ENCODE data around the gene KIF9. TPM values are rescaled to one million over a fixed set of nuclear protein-coding genes. Genes with fewer than 3 reads are reported as not detected.
"Not testable (repeated sequence)": the region's sequence is repeated elsewhere in the genome, so short reads cannot be mapped to it uniquely, and the experiment has no call there.

The KIF9 gene
- total RNA-seq, 4 donors from 2014 or later = 3.7 to 9.4 (median 4.9) TPM; not detected in 1

- TF ChIP-seq CTCF (IDR thresholded peaks at IDR 0.05) (no peak), POLR2AphosphoS5 (IDR thresholded peaks at IDR 0.05) (no peak), EP300 (IDR thresholded peaks at IDR 0.05; ENCODE audit: low read depth) (no peak), POLR2A (IDR thresholded peaks at IDR 0.05) (no peak)
- Histone ChIP-seq H3K4me1 (peaks cover 0 to 10% (median 5%) of the 10 kb centered on the region in 4 donors), H3K36me3 (peaks cover 0 to 26% (median 2%) of the 10 kb centered on the region in 4 donors), H3K9me3 (no peaks in the 10 kb centered on the region), H3K27ac (no peak overlapping the region), H3K27me3 (no peaks in the 10 kb centered on the region), H3K4me3 (no peak overlapping the region)
- no peak for DNase-seq
- in situ Hi-C loops (cut with MboI; ENCODE audit: low pct_ligation_motif_present in 1 of 4, low pct_unique_long_range_greater_than_20kb in 1 of 4, low sequenced_read_pairs in 3 of 4) = loop anchor here in 1 of 4 donors (5.0 kb wide), 1 partner anchor 238 kb away; no protein-coding TSS in a partner anchor
- intact Hi-C loops (cut with DNase I; ENCODE audit: low total_unique reads) = loop anchor here (5.0 kb wide), 1 partner anchor 618 kb away; the partner anchor contains the start of gene TMIE
- WGBS, 2 donors (ENCODE audit: low coverage in 1 of 2) = 48 to 78% methylated on average over 2 of the region's 2 CpGs
Measured at GRCh38 chr3:47319956-47320355, 37.4 kb upstream of the KIF9 start.

- TF ChIP-seq EP300 (IDR thresholded peaks at IDR 0.05; ENCODE audit: low read depth) (no peak), POLR2A (IDR thresholded peaks at IDR 0.05) (no peak), POLR2AphosphoS5 (IDR thresholded peaks at IDR 0.05) (no peak), CTCF (IDR thresholded peaks at IDR 0.05) (no peak)
- intact Hi-C loops (cut with DNase I; ENCODE audit: low total_unique reads) = no loop called here
- Histone ChIP-seq H3K27ac (no peak overlapping the region), H3K36me3 (peaks cover 0 to 26% (median 2%) of the 10 kb centered on the region in 4 donors), H3K9me3 (no peaks in the 10 kb centered on the region), H3K27me3 (no peaks in the 10 kb centered on the region), H3K4me1 (peaks cover 0 to 21% (median 5%) of the 10 kb centered on the region in 4 donors), H3K4me3 (no peak overlapping the region)
- in situ Hi-C loops (cut with MboI; ENCODE audit: low pct_ligation_motif_present in 1 of 4, low pct_unique_long_range_greater_than_20kb in 1 of 4, low sequenced_read_pairs in 3 of 4) = no loop called here
- 65% methylated on average over 1 of the region's 1 CpG; no CpG with 5 or more reads in 1 of the 2 donors for WGBS, 2 donors (ENCODE audit: low coverage in 1 of 2)
- DNase-seq = no peak
Measured at GRCh38 chr3:47318916-47319315, 36.3 kb upstream of the KIF9 start.

GRCh38 chr3:47316151-47316550 lies 33.6 kb upstream of the KIF9 start:
- intact Hi-C loops (cut with DNase I; ENCODE audit: low total_unique reads); H3K27me3 ChIP-seq; H3K9me3 ChIP-seq; DNase-seq; H3K27ac ChIP-seq; in situ Hi-C loops (cut with MboI; ENCODE audit: low pct_ligation_motif_present in 1 of 4, low pct_unique_long_range_greater_than_20kb in 1 of 4, low sequenced_read_pairs in 3 of 4); H3K4me3 ChIP-seq: not testable (repeated sequence)
- 100% methylated on average over 1 of the region's 1 CpG; no CpG with 5 or more reads in 1 of the 2 donors for WGBS, 2 donors (ENCODE audit: low coverage in 1 of 2)
- Histone ChIP-seq H3K4me1 (peaks cover 0 to 23% (median 5%) of the 10 kb centered on the region in 4 donors), H3K36me3 (peaks cover 0 to 11% (median 0%) of the 10 kb centered on the region in 4 donors)

GRCh38 chr3:47315069-47315647 lies 32.6 kb upstream of the KIF9 start:
- in situ Hi-C loops (cut with MboI; ENCODE audit: low pct_ligation_motif_present in 1 of 4, low pct_unique_long_range_greater_than_20kb in 1 of 4, low sequenced_read_pairs in 3 of 4) = no loop called here
- no peak for TF ChIP-seq EP300 (IDR thresholded peaks at IDR 0.05; ENCODE audit: low read depth)
- 70 to 84% methylated on average over 2 to 5 of the region's 5 CpGs for WGBS, 2 donors (ENCODE audit: low coverage in 1 of 2)
- peaks cover 0 to 23% (median 5%) of the 10 kb centered on the region in 4 donors for H3K4me1 ChIP-seq
- peak; percentile 20 for DNase-seq
- no peak overlapping the region for H3K4me3 ChIP-seq
- no peaks in the 10 kb centered on the region for H3K9me3 ChIP-seq
- intact Hi-C loops (cut with DNase I; ENCODE audit: low total_unique reads) = no loop called here
- H3K36me3 ChIP-seq = peaks cover 0 to under 1% (median 0%) of the 10 kb centered on the region in 4 donors
- H3K27me3 ChIP-seq = no peaks in the 10 kb centered on the region
- no peak overlapping the region for H3K27ac ChIP-seq

GRCh38 chr3:47314056-47314764 lies 31.6 kb upstream of the KIF9 start:
- Histone ChIP-seq H3K9me3 (no peaks in the 10 kb centered on the region), H3K4me3 (no peak overlapping the region), H3K36me3 (no peaks in the 10 kb centered on the region), H3K27ac (no peak overlapping the region), H3K27me3 (no peaks in the 10 kb centered on the region), H3K4me1 (peaks cover 0 to 23% (median 5%) of the 10 kb centered on the region in 4 donors)
- TF ChIP-seq POLR2A (IDR thresholded peaks at IDR 0.05) (no peak), EP300 (IDR thresholded peaks at IDR 0.05; ENCODE audit: low read depth) (no peak), CTCF (IDR thresholded peaks at IDR 0.05) (no peak), POLR2AphosphoS5 (IDR thresholded peaks at IDR 0.05) (no peak)
- in situ Hi-C loops (cut with MboI; ENCODE audit: low pct_ligation_motif_present in 1 of 4, low pct_unique_long_range_greater_than_20kb in 1 of 4, low sequenced_read_pairs in 3 of 4) = no loop called here
- 95 to 97% methylated on average over 6 to 8 of the region's 8 CpGs for WGBS, 2 donors (ENCODE audit: low coverage in 1 of 2)
- intact Hi-C loops (cut with DNase I; ENCODE audit: low total_unique reads) = no loop called here
- no peak for DNase-seq
